ENCODE measurements around the gene PNLIPRP1.

Gene PNLIPRP1

DNA sequence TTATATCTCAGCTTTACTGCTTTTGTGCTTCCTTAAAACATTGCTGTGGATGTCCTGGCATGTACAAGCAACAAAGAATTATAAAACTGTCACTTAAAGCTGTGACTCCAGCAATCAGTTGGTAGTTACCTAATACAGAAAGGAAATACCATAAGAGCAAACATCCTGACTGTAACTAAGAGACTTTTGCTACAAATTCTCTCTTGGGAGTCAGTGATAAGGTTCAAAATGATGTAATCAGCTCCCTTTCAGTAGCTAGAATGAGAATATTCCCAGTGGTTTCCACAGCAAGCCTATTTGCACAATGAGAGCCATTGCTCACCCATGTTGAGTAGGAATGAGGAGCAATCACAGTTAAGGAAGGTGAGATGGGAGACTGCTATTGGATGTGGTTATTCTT lies 7.6 kb downstream of the PNLIPRP1 start:
- TF ChIP-seq, protein P1, sequence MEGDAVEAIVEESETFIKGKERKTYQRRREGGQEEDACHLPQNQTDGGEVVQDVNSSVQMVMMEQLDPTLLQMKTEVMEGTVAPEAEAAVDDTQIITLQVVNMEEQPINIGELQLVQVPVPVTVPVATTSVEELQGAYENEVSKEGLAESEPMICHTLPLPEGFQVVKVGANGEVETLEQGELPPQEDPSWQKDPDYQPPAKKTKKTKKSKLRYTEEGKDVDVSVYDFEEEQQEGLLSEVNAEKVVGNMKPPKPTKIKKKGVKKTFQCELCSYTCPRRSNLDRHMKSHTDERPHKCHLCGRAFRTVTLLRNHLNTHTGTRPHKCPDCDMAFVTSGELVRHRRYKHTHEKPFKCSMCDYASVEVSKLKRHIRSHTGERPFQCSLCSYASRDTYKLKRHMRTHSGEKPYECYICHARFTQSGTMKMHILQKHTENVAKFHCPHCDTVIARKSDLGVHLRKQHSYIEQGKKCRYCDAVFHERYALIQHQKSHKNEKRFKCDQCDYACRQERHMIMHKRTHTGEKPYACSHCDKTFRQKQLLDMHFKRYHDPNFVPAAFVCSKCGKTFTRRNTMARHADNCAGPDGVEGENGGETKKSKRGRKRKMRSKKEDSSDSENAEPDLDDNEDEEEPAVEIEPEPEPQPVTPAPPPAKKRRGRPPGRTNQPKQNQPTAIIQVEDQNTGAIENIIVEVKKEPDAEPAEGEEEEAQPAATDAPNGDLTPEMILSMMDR (IDR thresholded peaks at IDR 0.05; ENCODE audit: borderline replicate concordance, insufficient read depth, low read depth, low read length): no peak
- H3K4me3 ChIP-seq (ENCODE audit: low read depth, low read length): no peak overlapping the region

DNA sequence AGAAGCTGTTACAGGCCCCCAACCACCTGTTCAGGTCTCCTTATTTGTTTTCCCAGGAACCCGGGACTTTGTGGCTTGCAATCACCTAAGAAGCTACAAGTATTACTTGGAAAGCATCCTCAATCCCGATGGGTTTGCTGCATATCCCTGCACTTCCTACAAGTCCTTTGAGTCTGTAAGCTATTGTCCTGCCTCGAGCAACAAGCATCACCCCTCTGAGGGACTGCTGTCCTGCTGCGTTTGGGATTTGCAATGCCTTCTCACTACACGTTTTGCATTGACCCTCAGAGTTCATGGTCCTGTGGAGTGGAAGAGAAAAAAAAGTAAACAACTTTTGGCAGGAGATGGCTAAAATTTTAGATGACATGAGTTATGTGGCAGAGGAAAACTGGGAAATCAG lies 9.2 kb downstream of the PNLIPRP1 start:
- TF ChIP-seq, protein P1 (IDR thresholded peaks at IDR 0.05; ENCODE audit: borderline replicate concordance, insufficient read depth, low read depth, low read length): no peak
- H3K4me3 ChIP-seq (ENCODE audit: low read depth, low read length): no peak overlapping the region

GRCh38 chr10:116602648-116603400 lies 12.1 kb downstream of the PNLIPRP1 start:
- TF ChIP-seq, protein P1 (IDR thresholded peaks at IDR 0.05; ENCODE audit: borderline replicate concordance, insufficient read depth, low read depth, low read length): no peak
- H3K4me3 ChIP-seq (ENCODE audit: low read depth, low read length): no peak overlapping the region

- H3K4me3 ChIP-seq (ENCODE audit: low read depth, low read length): no peak overlapping the region
- TF ChIP-seq, protein P1 (IDR thresholded peaks at IDR 0.05; ENCODE audit: borderline replicate concordance, insufficient read depth, low read depth, low read length): no peak
These were observed 15.3 kb downstream of the PNLIPRP1 start for GRCh38 chr10:116606061-116606483.

GRCh38 chr10:116607336-116607735 lies 16.6 kb downstream of the PNLIPRP1 start:
- TF ChIP-seq, protein P1 (IDR thresholded peaks at IDR 0.05; ENCODE audit: borderline replicate concordance, insufficient read depth, low read depth, low read length): no peak
- H3K4me3 ChIP-seq (ENCODE audit: low read depth, low read length): no peak overlapping the region

DNA sequence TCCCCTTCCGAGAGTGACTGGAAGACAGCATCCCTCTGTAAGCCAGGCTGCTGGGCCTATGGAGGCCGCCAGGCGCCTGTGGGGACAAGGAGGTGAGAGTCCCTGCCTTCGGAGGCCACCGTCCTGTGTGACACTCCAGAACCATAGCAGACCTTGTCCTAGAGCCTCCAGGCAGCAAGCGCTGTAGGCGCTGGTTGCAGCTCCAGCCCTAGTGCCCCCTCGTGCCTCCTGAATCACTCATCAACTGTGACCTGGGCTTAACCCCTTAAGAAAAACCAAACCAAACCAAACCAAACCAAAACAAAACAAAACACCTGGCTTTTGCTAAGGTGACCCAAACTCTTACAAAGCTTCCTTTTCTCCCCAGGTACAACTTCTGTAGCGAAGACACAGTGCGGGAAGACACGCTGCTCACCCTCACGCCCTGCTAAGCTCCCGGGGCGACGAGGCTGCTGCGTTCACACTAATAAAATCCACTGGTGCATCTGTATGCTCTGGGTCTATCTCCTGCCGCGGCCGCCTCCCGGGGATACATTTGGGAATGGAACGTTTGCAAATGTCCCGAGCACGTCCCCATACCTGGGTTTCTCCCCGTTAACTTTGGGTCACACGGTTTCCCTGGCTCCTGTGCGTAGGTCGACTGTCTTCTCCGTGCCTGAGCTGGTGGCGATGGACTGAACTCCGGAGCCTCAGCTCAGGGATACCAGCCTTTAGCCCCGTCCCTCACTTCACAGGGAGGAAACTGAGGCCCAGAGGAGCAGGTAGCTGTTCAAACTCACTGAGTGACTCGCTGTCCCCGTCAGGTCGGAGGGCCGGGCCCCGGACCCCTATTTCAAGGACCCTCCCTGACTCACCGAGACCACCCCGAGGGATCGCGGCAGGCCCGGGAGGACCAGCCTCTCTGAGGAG lies 18.2 kb downstream of the PNLIPRP1 start:
- TF ChIP-seq, protein P1 (IDR thresholded peaks at IDR 0.05; ENCODE audit: borderline replicate concordance, insufficient read depth, low read depth, low read length): no peak
- H3K4me3 ChIP-seq (ENCODE audit: low read depth, low read length): no peak overlapping the region
